OCI-LY1 (cell line): ENCODE data around the gene NAAA.

ENCODE experiments used
- H2AFZ ChIP-seq: fragments of 200-600 bp; sonication (generic), shearing (Covaris generic); 2 replicates; pipeline ENCODE4 v1.6.0; 2014; ENCODE audit warnings: antibody characterized with exemption, mild to moderate bottlenecking, low read length
- H3F3A ChIP-seq: fragments of 200-600 bp; sonication (generic), shearing (Covaris generic); 2 replicates; pipeline ENCODE4 v1.6.0; 2014; ENCODE audit warnings: mild to moderate bottlenecking, antibody characterized with exemption, low read length, moderate library complexity; ENCODE audit not compliant: insufficient read depth
- H3K27ac ChIP-seq: fragments of 200-600 bp; sonication (generic); 2 replicates; pipeline ENCODE4 v1.5.1; 2014; ENCODE audit warnings: low read length, mixed run types, mild to moderate bottlenecking, low read depth; ENCODE audit not compliant: poor library complexity, severe bottlenecking
- H3K27me3 ChIP-seq: fragments of 200-600 bp; sonication (generic); 2 replicates; pipeline ENCODE4 v1.6.0; 2014; ENCODE audit warnings: antibody characterized with exemption, mild to moderate bottlenecking, low read length, moderate library complexity; ENCODE audit not compliant: insufficient read depth
- H3K36me3 ChIP-seq: fragments of 200-600 bp; sonication (generic); 2 replicates; pipeline ENCODE4 v1.6.1; 2014; ENCODE audit warnings: mild to moderate bottlenecking, antibody characterized with exemption, low read length, moderate library complexity, mixed read lengths; ENCODE audit not compliant: insufficient read depth
- H3K4me1 ChIP-seq: fragments of 200-600 bp; sonication (generic); 2 replicates; pipeline ENCODE4 v1.5.1; 2014; ENCODE audit warnings: mild to moderate bottlenecking, low read length, moderate library complexity; ENCODE audit not compliant: insufficient read depth, severe bottlenecking
- H3K4me2 ChIP-seq: fragments of 200-600 bp; sonication (generic), shearing (Covaris generic); 2 replicates; pipeline ENCODE4 v1.6.1; 2014; ENCODE audit warnings: low read length
- H3K4me3 ChIP-seq: fragments of 200-600 bp; sonication (generic); 2 replicates; pipeline ENCODE4 v1.5.1; 2014; ENCODE audit warnings: low read length, low read depth, mild to moderate bottlenecking, mixed read lengths; ENCODE audit not compliant: poor library complexity, severe bottlenecking
- H3K79me2 ChIP-seq: fragments of 200-600 bp; shearing (Covaris generic); 2 replicates; pipeline ENCODE4 v1.6.1; 2016; ENCODE audit warnings: mixed run types, low read length, mixed read lengths; ENCODE audit not compliant: insufficient read depth
- H3K9ac ChIP-seq: fragments of 200-600 bp; sonication (generic), shearing (Covaris generic); 2 replicates; pipeline ENCODE4 v1.6.1; 2014; ENCODE audit warnings: mild to moderate bottlenecking, low read length, mixed read lengths
- H3K9me2 ChIP-seq: fragments of 200-600 bp; sonication (generic), shearing (Covaris generic); 2 replicates; pipeline ENCODE4 v1.6.1; 2014; ENCODE audit warnings: low read depth, mild to moderate bottlenecking, low read length, mixed read lengths
- H3K9me3 ChIP-seq: fragments of 200-600 bp; shearing (Covaris generic); 2 replicates; pipeline ENCODE4 v1.6.1; 2014; ENCODE audit warnings: low read length, mixed read lengths
- H4K20me1 ChIP-seq: fragments of 200-600 bp; sonication (generic), shearing (Covaris generic); 2 replicates; pipeline ENCODE4 v1.6.0; 2016; ENCODE audit warnings: mild to moderate bottlenecking, low read length; ENCODE audit not compliant: insufficient read depth
- CTCF ChIP-seq: fragments of 200-600 bp; sonication (generic), shearing (Covaris generic); IDR thresholded peaks from 2 replicates; pipeline ENCODE4 v1.5.1; 2017; ENCODE audit warnings: mild to moderate bottlenecking, antibody characterized with exemption, low read length, moderate library complexity, mixed read lengths
- EZH2 ChIP-seq: fragments of 200-600 bp; sonication (generic), shearing (Covaris generic); IDR thresholded peaks from 2 replicates; pipeline ENCODE4 v1.8.0; 2017; ENCODE audit warnings: borderline replicate concordance, mixed run types, mild to moderate bottlenecking, antibody characterized with exemption, low read length, moderate library complexity, mixed read lengths

NAAA gene

DNA sequence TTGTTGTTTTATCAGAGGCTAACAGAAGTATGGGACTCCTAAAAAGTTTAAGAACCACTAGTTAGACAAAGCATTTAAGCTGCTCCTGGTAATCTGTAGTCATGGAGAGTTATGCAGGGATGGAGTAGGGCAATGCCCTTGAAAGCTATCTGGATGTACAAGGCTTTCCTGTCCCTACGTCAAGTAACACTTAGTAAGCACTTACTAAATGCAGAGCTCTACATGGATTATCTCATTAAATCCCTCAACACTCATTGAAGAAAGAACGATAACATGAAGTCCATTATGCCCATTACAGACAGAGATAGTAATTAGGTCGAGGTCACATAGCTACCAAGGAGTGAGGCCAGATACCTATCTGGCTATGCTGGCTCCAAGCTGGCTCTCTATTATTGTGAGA lies 71.7 kb downstream of the NAAA start:
- Histone ChIP-seq H3K4me2 (no peak overlapping the region), H3K4me1 (no peaks in the 10 kb centered on the region), H3K4me3 (no peak overlapping the region), H4K20me1 (no peaks in the 10 kb centered on the region), H2AFZ (no peak overlapping the region), H3F3A (no peaks in the 10 kb centered on the region), H3K27ac (no peak overlapping the region), H3K36me3 (no peaks in the 10 kb centered on the region), H3K9ac (no peak overlapping the region), H3K79me2 (no peaks in the 10 kb centered on the region), H3K9me3 (no peaks in the 10 kb centered on the region), H3K9me2 (no peaks in the 10 kb centered on the region), H3K27me3 (peaks cover 4% of the 10 kb centered on the region; the same call in 1 of the 2 replicates)
- TF ChIP-seq CTCF (no peak), EZH2 (no peak)

DNA sequence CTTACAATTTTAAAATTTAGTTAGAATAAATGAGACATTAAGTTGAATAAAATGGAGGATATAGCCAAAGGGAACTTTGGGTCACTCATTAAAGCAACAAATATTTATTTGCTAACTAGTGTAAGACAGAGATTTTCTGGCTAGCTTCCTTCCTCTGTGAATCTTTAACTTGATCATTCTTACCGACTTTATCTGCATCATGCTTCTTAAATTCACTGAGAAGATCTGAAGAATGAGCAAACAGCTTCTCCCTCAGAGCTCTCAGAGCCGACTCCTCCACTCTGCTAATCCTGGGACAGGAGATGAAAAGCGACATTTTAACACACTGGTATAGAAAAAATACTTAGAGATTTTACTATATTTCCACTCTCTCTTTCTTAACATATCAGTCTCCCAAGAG lies 73.7 kb downstream of the NAAA start:
- Histone ChIP-seq H3K4me2 (no peak overlapping the region), H3K79me2 (no peaks in the 10 kb centered on the region), H3K27me3 (peaks cover 4% of the 10 kb centered on the region; the same call in 1 of the 2 replicates), H3K9me3 (no peaks in the 10 kb centered on the region), H3K4me1 (no peaks in the 10 kb centered on the region), H4K20me1 (no peaks in the 10 kb centered on the region), H3K9me2 (no peaks in the 10 kb centered on the region), H3F3A (no peaks in the 10 kb centered on the region), H3K36me3 (no peaks in the 10 kb centered on the region), H3K27ac (no peak overlapping the region), H3K4me3 (no peak overlapping the region), H2AFZ (no peak overlapping the region), H3K9ac (no peak overlapping the region)
- TF ChIP-seq CTCF: no peak
- no peak for TF ChIP-seq EZH2
